Keratinocyte (primary cell): Measurements from ENCODE around the gene ZMYM5. TPM values are rescaled to one million over a fixed set of nuclear protein-coding genes. Genes with fewer than 3 reads are reported as not detected.

Source experiments
- DNase-seq: peaks from one replicate; pipeline ENCODE4 v3.0.0-alpha.2; 2011; ENCODE audit warnings: low read depth, missing footprints, low spot score
- FAIRE-seq: peaks from 2 replicates; lab custom pipeline; 2011; peaks lifted over from hg19 to GRCh38; lab: Jason Lieb, UNC
- H2AFZ ChIP-seq: 2 replicates; pipeline ENCODE4 v1.6.0; 2012; ENCODE audit warnings: low read length, control low read depth, inconsistent platforms; ENCODE audit not compliant: control insufficient read depth
- H3K27ac ChIP-seq: 2 replicates; pipeline ENCODE4 v1.5.1; 2011; ENCODE audit warnings: low read length; ENCODE audit not compliant: control insufficient read depth, insufficient read depth
- H3K27me3 ChIP-seq: 3 replicates; pipeline ENCODE4 v1.6.0; 2011; ENCODE audit warnings: low read length; ENCODE audit not compliant: control insufficient read depth, insufficient read depth; ENCODE audit errors: extremely low read depth
- H3K36me3 ChIP-seq, 2 experiments: 2 replicates in 1 of 2; 3 replicates in 1 of 2; pipeline ENCODE4 v1.5.1; 2011; ENCODE audit warnings: low read length in 2 of 2, mild to moderate bottlenecking in 1 of 2; ENCODE audit not compliant: control insufficient read depth in 2 of 2, insufficient read depth in 2 of 2; ENCODE audit errors: extremely low read depth in 1 of 2
- H3K4me1 ChIP-seq: 3 replicates; pipeline ENCODE4 v1.5.1; 2011; ENCODE audit warnings: low read length; ENCODE audit not compliant: control insufficient read depth, insufficient read depth; ENCODE audit errors: extremely low read depth
- H3K4me2 ChIP-seq: 3 replicates; pipeline ENCODE4 v1.6.0; 2011; ENCODE audit warnings: low read depth, low read length; ENCODE audit not compliant: control insufficient read depth, insufficient read depth; ENCODE audit errors: extremely low read depth
- H3K4me3 ChIP-seq, 3 experiments: fragments of 200-600 bp in 1 of 3; sonication (generic) in 1 of 3; 2 replicates in 2 of 3; 3 replicates in 1 of 3; pipeline ENCODE4 v1.5.1; 2011 to 2016; ENCODE audit warnings: low read length in 3 of 3, mild to moderate bottlenecking in 3 of 3, control low read depth in 2 of 3, inconsistent platforms in 1 of 3, low read depth in 1 of 3, mixed read lengths in 1 of 3, mixed run types in 1 of 3, moderate library complexity in 1 of 3; ENCODE audit not compliant: control insufficient read depth in 2 of 3, insufficient read depth in 2 of 3; ENCODE audit errors: extremely low read depth in 1 of 3
- H3K79me2 ChIP-seq: 2 replicates; pipeline ENCODE4 v1.6.0; 2012; ENCODE audit warnings: low read length; ENCODE audit not compliant: control insufficient read depth, insufficient read depth
- H3K9ac ChIP-seq: 3 replicates; pipeline ENCODE4 v1.6.0; 2011; ENCODE audit warnings: low read length; ENCODE audit not compliant: control insufficient read depth, insufficient read depth; ENCODE audit errors: extremely low read depth
- H3K9me1 ChIP-seq: 3 replicates; pipeline ENCODE4 v1.6.0; 2011; ENCODE audit warnings: low read length; ENCODE audit not compliant: control insufficient read depth, insufficient read depth; ENCODE audit errors: extremely low read depth
- H3K9me3 ChIP-seq: 2 replicates; pipeline ENCODE4 v1.5.1; 2012; ENCODE audit warnings: low read depth, low read length; ENCODE audit not compliant: control insufficient read depth
- H4K20me1 ChIP-seq: 3 replicates; pipeline ENCODE4 v1.6.0; 2011; ENCODE audit warnings: low read length; ENCODE audit not compliant: control insufficient read depth, insufficient read depth; ENCODE audit errors: extremely low read depth
- CTCF ChIP-seq, 3 experiments: IDR thresholded peaks in 1 of 3; conservative IDR thresholded peaks in 1 of 3; optimal IDR thresholded peaks in 1 of 3; 2 replicates in 2 of 3; 3 replicates in 1 of 3; pipeline versions ENCODE3 to v1.5.1; 2011; ENCODE audit warnings: low read length in 3 of 3, mild to moderate bottlenecking in 3 of 3, moderate library complexity in 2 of 3, control low read depth in 1 of 3, inconsistent platforms in 1 of 3; ENCODE audit not compliant: insufficient read depth in 2 of 3; ENCODE audit errors: extremely low read depth in 1 of 3
- EZH2 ChIP-seq: IDR thresholded peaks from one replicate; pipeline ENCODE4 v1.6.1; 2012; ENCODE audit warnings: inconsistent platforms, mild to moderate bottlenecking, low read length, moderate library complexity
- dilution Hi-C: fragments of 300-500 bp; cut with MboI; formaldehyde crosslinking; loops from one replicate; pipeline ENCODE4 v1.7.0; 2020; ENCODE audit warnings: low sequenced_read_pairs; ENCODE audit not compliant: extremely low pct_ligation_motif_present
- polyA minus RNA-seq, 3 experiments: library from RNA; depleted of rRNA, polyadenylated mRNA; stranded (reverse); fragments of >200 nt; gene quantifications; 1 replicate in 1 of 3; 2 replicates in 1 of 3; 3 replicates in 1 of 3; pipeline ENCODE4 v1.2.3, GENCODE V29; 2011
- polyA plus RNA-seq, 5 experiments: library from polyadenylated mRNA; depleted of rRNA in 3 of 5; stranded (reverse) in 3 of 5; stranded (forward) in 1 of 5; unstranded in 1 of 5; fragments of >200 nt; gene quantifications; 1 replicate in 1 of 5; 2 replicates in 3 of 5; 3 replicates in 1 of 5; pipeline versions ENCODE4 v1.2.1 to v1.2.3, GENCODE V29; 2011 to 2012; ENCODE audit warnings: missing spikeins in 2 of 5, low read depth in 1 of 5, low replicate concordance in 1 of 5

The ZMYM5 gene
- polyA plus RNA-seq (9.0 to 15.4 TPM (median 10.9 TPM) in 3 replicates), polyA minus RNA-seq (0.59 to 10.1 TPM (median 6.5 TPM) in 3 replicates)
- 42.8 TPM for polyA plus RNA-seq (2011; ENCODE audit: low read depth)
- polyA plus RNA-seq (2011; cell fraction: cytosol; rRNA removed) = 6.3 and 13.7 TPM in 2 replicates
- 17.9 and 21.1 TPM in 2 replicates for polyA plus RNA-seq (2011; cell fraction: nucleus; rRNA removed)
- polyA plus RNA-seq (2012; ENCODE audit: low replicate concordance) = 7.8 and 11.8 TPM in 2 replicates
- 3.1 TPM for polyA minus RNA-seq (2011; cell fraction: cytosol; rRNA and poly(A)+ RNA removed)
- 5.7 and 12.8 TPM in 2 replicates for polyA minus RNA-seq (2011; cell fraction: nucleus; rRNA and poly(A)+ RNA removed)

- no peaks in the 10 kb centered on the region for H3K9me3 ChIP-seq
- FAIRE-seq (peak; percentile 73), DNase-seq (peak; percentile 75)
- no peaks in the 10 kb centered on the region for H3K9me1 ChIP-seq
- peaks cover 0 to 2% of the 10 kb centered on the region in 2 experiments for H3K36me3 ChIP-seq
- peak within 1 kb of the TSS; percentile 85 for H2AFZ ChIP-seq
- H3K4me2 ChIP-seq = peak within 1 kb of the TSS; percentile 82
- no peak for TF ChIP-seq EZH2
- H3K4me3 ChIP-seq = peak within 1 kb of the TSS; percentile 69 to 94 (median 83)
- H3K27me3 ChIP-seq = no peaks in the 10 kb centered on the region
- H3K9ac ChIP-seq = peak within 1 kb of the TSS; percentile 92
- H3K79me2 ChIP-seq = peaks cover 31% of the 10 kb centered on the region
- dilution Hi-C loops = no loop called here
- no peaks in the 10 kb centered on the region for H4K20me1 ChIP-seq
- H3K27ac ChIP-seq = peak within 1 kb of the TSS; percentile 89
- peaks cover 20% of the 10 kb centered on the region for H3K4me1 ChIP-seq
These were observed at the start of gene ZMYM5 for GRCh38 chr13:19863323-19864023. Gene ZMYM5, minus strand, starts transcription at chr13:19863649. Its CDS starts 11,469 bp downstream, at chr13:19852180.

DNA sequence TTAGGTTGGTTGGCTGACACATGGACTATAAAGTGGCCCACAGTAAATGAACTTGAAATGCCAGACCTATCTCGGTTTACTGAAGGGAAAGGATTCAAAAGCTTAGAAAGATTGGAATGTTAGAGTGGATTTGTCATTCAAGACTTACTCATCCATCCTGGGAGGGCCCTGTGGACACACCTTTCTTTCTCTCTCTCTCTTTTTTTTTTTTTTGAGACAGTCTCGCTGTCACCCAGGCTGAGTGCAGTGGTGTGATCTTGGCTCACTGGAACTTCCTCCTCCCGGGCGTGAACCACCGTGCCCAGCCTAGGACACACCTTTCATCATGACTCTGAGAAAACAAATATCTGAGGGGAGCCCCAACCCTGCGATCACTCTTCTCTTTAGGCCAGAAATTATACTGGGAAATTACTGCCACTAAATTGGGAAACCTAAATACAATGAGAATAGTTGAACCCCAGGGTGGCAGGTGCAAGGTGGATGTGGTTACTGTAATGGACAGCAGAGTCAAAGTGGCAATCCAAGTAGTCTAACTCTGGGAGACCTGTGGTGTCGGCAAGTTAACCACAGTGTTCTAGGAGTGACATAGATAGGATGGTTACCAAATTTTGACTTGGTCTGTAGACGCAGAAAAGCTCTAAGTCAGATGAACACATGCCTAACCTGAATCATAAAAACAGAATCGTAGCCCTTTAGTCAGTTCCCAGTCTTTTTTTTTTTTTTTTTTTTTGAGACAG, 47.1 kb upstream of the ZMYM5 start:
- Histone ChIP-seq H3K27ac (peak overlapping the region; percentile 62), H3K79me2 (no peaks in the 10 kb centered on the region), H3K9ac (peak overlapping the region; percentile 8), H4K20me1 (no peaks in the 10 kb centered on the region), H3K9me1 (no peaks in the 10 kb centered on the region), H3K4me2 (peak overlapping the region; percentile 68), H3K27me3 (no peaks in the 10 kb centered on the region), H3K9me3 (no peaks in the 10 kb centered on the region), H3K4me3 (no peak overlapping the region), H2AFZ (peak overlapping the region; percentile 21), H3K36me3 (no peaks in the 10 kb centered on the region), H3K4me1 (peaks cover 7% of the 10 kb centered on the region)
- DNase-seq (peak; percentile 53), FAIRE-seq (peak; percentile 80)
- dilution Hi-C loops = no loop called here
- TF ChIP-seq CTCF (optimal IDR thresholded peaks at IDR 0.05 in 1 of 3, IDR thresholded peaks at IDR 0.05 in 1 of 3, conservative IDR thresholded peaks at IDR 0.05 in 1 of 3; ENCODE audit: extremely low read depth in 1 of 3, insufficient read depth in 2 of 3, low read length in 3 of 3) = no peak
- TF ChIP-seq EZH2 = no peak
